Choroid plexus epithelial cell (primary cell): Measurements from ENCODE around the gene RC3H2.
A peak's percentile ranks its signal among the peaks of the same experiment; 100 is the strongest.
"Not testable (repeated sequence)": the region's sequence is repeated elsewhere in the genome, so short reads cannot be mapped to it uniquely, and the experiment has no call there.

Experiments
- DNase-seq: peaks from one replicate; pipeline ENCODE4 v3.0.0-alpha.2; 2010; ENCODE audit warnings: low read depth
- H3K4me3 ChIP-seq: 2 replicates; pipeline ENCODE4 v1.5.1; 2011; ENCODE audit warnings: low read depth, mild to moderate bottlenecking, control low read depth, low read length, moderate library complexity
- TF ChIP-seq, protein P1 (sequence below): conservative IDR thresholded peaks from 2 replicates; pipeline ENCODE4 v1.5.1; 2011; ENCODE audit warnings: low read depth, mild to moderate bottlenecking, control low read depth, inconsistent platforms, low read length, moderate library complexity

The RC3H2 gene

GRCh38 chr9:122815544-122815943, 89.6 kb downstream of the RC3H2 start:
- TF ChIP-seq, protein P1, sequence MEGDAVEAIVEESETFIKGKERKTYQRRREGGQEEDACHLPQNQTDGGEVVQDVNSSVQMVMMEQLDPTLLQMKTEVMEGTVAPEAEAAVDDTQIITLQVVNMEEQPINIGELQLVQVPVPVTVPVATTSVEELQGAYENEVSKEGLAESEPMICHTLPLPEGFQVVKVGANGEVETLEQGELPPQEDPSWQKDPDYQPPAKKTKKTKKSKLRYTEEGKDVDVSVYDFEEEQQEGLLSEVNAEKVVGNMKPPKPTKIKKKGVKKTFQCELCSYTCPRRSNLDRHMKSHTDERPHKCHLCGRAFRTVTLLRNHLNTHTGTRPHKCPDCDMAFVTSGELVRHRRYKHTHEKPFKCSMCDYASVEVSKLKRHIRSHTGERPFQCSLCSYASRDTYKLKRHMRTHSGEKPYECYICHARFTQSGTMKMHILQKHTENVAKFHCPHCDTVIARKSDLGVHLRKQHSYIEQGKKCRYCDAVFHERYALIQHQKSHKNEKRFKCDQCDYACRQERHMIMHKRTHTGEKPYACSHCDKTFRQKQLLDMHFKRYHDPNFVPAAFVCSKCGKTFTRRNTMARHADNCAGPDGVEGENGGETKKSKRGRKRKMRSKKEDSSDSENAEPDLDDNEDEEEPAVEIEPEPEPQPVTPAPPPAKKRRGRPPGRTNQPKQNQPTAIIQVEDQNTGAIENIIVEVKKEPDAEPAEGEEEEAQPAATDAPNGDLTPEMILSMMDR = no peak
- no peak overlapping the region for H3K4me3 ChIP-seq
- no peak for DNase-seq

GRCh38 chr9:122814545-122814944, 90.6 kb downstream of the RC3H2 start:
- no peak overlapping the region for H3K4me3 ChIP-seq
- TF ChIP-seq, protein P1 = no peak
- no peak for DNase-seq

- TF ChIP-seq, protein P1 = no peak
- no peak for DNase-seq
- H3K4me3 ChIP-seq = no peak overlapping the region
These were observed 92.4 kb downstream of the RC3H2 start for GRCh38 chr9:122812736-122813135.

- H3K4me3 ChIP-seq = no peak overlapping the region
- TF ChIP-seq, protein P1 = peak; percentile 80
- peak; percentile 85 for DNase-seq
These were observed 94.7 kb downstream of the RC3H2 start for GRCh38 chr9:122810306-122810946.

DNA sequence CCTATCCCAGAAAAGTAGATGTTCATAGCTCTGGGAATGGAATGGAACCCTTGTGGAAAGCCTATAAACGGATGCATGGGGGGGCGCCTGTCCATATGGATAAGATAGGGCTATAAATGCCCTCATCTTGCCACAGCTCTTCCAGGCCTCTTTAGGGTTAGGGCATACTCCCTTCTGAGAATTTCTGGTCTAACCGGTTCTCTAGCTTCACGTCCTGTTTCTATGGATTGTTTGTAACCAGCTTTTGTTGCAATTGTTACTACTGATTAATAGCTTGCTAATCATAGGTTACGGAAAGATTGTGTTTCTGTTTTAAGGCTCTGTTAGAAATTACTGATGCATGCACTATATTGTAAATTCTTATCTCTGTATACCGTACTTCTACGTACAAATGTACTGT, 95.9 kb downstream of the RC3H2 start:
- not testable (repeated sequence) for H3K4me3 ChIP-seq, DNase-seq

DNA sequence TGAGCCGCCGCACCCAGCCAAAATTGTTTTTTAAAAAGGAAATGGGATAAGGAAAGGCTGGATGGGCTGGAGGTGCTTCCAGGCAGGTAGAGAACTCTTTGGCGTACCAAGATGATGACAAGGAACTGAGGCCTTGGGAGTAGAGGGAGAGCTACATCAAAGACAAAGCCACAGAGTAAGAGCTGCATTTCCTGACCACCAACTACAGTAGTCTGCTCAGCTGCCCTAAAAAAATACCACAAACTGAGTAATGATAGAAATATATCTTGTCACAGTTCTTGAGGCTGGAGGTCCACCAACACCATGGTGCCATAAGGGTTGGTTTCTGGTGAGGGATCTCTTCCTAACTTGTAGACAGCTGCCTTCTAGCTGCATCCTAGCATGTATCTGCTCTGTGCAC, 97.0 kb downstream of the RC3H2 start:
- DNase-seq = no peak
- no peak overlapping the region for H3K4me3 ChIP-seq
- TF ChIP-seq, protein P1 = no peak

DNA sequence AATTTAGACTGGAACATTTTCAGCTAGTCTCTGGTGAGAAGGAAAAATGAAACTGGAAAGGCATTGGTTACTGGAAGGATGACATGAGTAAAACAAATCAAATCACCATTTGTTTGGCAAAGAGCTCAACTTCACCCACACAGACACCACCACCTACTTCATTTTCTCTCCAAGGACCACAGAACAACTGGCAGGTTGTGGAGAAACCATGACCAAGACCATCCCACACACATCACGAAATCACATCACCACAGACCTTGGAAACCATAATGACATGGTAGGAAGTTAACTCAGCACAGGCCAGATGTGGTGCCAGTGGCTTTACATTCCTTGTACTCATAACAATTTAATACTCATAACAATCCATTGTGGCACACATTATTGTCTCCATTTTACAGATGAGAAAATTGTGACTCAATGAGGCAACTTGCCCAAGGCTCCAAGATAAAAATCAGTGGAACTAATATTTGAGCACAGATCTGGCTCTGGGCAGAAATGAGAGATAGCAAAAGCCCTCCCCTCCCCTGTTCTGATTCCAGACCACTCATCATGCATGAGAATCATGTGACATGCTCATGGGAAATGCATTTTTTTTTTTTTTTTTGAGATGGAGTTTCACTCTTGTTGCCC, 97.8 kb downstream of the RC3H2 start:
- no peak for DNase-seq
- TF ChIP-seq, protein P1 = no peak
- H3K4me3 ChIP-seq = no peak overlapping the region
